ENCODE results near the gene SLC6A3. TPM values are rescaled to one million over a fixed set of nuclear protein-coding genes. Genes with fewer than 3 reads are reported as not detected.

Gene SLC6A3
- total RNA-seq, 4 donors from 2014 or later, result 0.16 to 0.22 TPM; not detected in 2

- TF ChIP-seq CTCF (IDR thresholded peaks at IDR 0.05; ENCODE audit: low read depth), result no peak
Measured at GRCh38 chr5:1357946-1358725, 87.1 kb downstream of the SLC6A3 start.

- TF ChIP-seq CTCF (IDR thresholded peaks at IDR 0.05; ENCODE audit: low read depth), result no peak
Measured at GRCh38 chr5:1356873-1357787, 88.1 kb downstream of the SLC6A3 start.

- TF ChIP-seq CTCF (IDR thresholded peaks at IDR 0.05; ENCODE audit: low read depth), result no peak
Measured at GRCh38 chr5:1354576-1354975, 90.7 kb downstream of the SLC6A3 start.

- TF ChIP-seq CTCF (IDR thresholded peaks at IDR 0.05; ENCODE audit: low read depth), result no peak
Measured at GRCh38 chr5:1352231-1353219, 92.7 kb downstream of the SLC6A3 start.

- no peak for TF ChIP-seq CTCF (IDR thresholded peaks at IDR 0.05; ENCODE audit: low read depth)
Measured at GRCh38 chr5:1351156-1351555, 94.1 kb downstream of the SLC6A3 start.

GRCh38 chr5:1349246-1349645 is 96.0 kb downstream of the SLC6A3 start:
- no peak for TF ChIP-seq CTCF (IDR thresholded peaks at IDR 0.05; ENCODE audit: low read depth)
